ENCODE results near the gene DHRS1. TPM values are rescaled to one million over a fixed set of nuclear protein-coding genes. Genes with fewer than 3 reads are reported as not detected.

The DHRS1 gene
- total RNA-seq, 1 donor from 2014 or later: 28.0 TPM

- Histone ChIP-seq H3K9me3 (no peaks in the 10 kb centered on the region), H3K27me3 (no peaks in the 10 kb centered on the region), H3K4me1 (peaks cover 4% of the 10 kb centered on the region), H3K4me3 (no peak overlapping the region), H3K36me3 (peaks cover 31% of the 10 kb centered on the region), H3K27ac (no peak overlapping the region)
- DNase-seq (no peak), ATAC-seq (no peak)
- TF ChIP-seq CTCF (IDR thresholded peaks at IDR 0.05): no peak
- intact Hi-C loops (cut with DNase I): no loop called here
These were observed 35.7 kb downstream of the DHRS1 start for GRCh38 chr14:24263848-24264247.

GRCh38 chr14:24262821-24263733 is 36.5 kb downstream of the DHRS1 start, which contains the start of gene TGM1:
TGM1 (minus strand) TSS chr14:24263177; CDS start chr14:24262352, 825 bp downstream.
- ATAC-seq (no peak), DNase-seq (no peak)
- no peaks in the 10 kb centered on the region for H3K9me3 ChIP-seq
- H3K27me3 ChIP-seq: no peaks in the 10 kb centered on the region
- peaks cover 28% of the 10 kb centered on the region for H3K36me3 ChIP-seq
- peaks cover 5% of the 10 kb centered on the region for H3K4me1 ChIP-seq
- intact Hi-C loops (cut with DNase I): no loop called here
- H3K27ac ChIP-seq: no peak within 1 kb of the TSS
- H3K4me3 ChIP-seq: no peak within 1 kb of the TSS
- TF ChIP-seq CTCF (IDR thresholded peaks at IDR 0.05): no peak

- Histone ChIP-seq H3K27ac (no peak overlapping the region), H3K27me3 (no peaks in the 10 kb centered on the region), H3K36me3 (peaks cover 20% of the 10 kb centered on the region), H3K9me3 (no peaks in the 10 kb centered on the region), H3K4me1 (peaks cover 5% of the 10 kb centered on the region), H3K4me3 (no peak overlapping the region)
- no peak for TF ChIP-seq CTCF (IDR thresholded peaks at IDR 0.05)
- intact Hi-C loops (cut with DNase I): no loop called here
- no peak for ATAC-seq
- no peak for DNase-seq
These were observed 37.6 kb downstream of the DHRS1 start for GRCh38 chr14:24261969-24262327.

- Histone ChIP-seq H3K4me1 (peaks cover 5% of the 10 kb centered on the region), H3K36me3 (peaks cover 15% of the 10 kb centered on the region), H3K4me3 (no peak overlapping the region), H3K27ac (no peak overlapping the region), H3K9me3 (no peaks in the 10 kb centered on the region), H3K27me3 (no peaks in the 10 kb centered on the region)
- ATAC-seq: no peak
- intact Hi-C loops (cut with DNase I): no loop called here
- TF ChIP-seq CTCF (IDR thresholded peaks at IDR 0.05): no peak
- DNase-seq: no peak
These were observed 38.2 kb downstream of the DHRS1 start for GRCh38 chr14:24261256-24261968.

GRCh38 chr14:24260780-24261157 is 38.8 kb downstream of the DHRS1 start:
- peaks cover 10% of the 10 kb centered on the region for H3K36me3 ChIP-seq
- H3K4me1 ChIP-seq: peaks cover 5% of the 10 kb centered on the region
- ATAC-seq (no peak), DNase-seq (no peak)
- H3K27ac ChIP-seq: no peak overlapping the region
- H3K9me3 ChIP-seq: no peaks in the 10 kb centered on the region
- no peaks in the 10 kb centered on the region for H3K27me3 ChIP-seq
- intact Hi-C loops (cut with DNase I): no loop called here
- no peak for TF ChIP-seq CTCF (IDR thresholded peaks at IDR 0.05)
- no peak overlapping the region for H3K4me3 ChIP-seq
